ENCODE data around the gene CFAP74.

- TF ChIP-seq GATA2 (IDR thresholded peaks at IDR 0.05; ENCODE audit: low read depth, low read length) (no peak), GATA3 (IDR thresholded peaks at IDR 0.05; ENCODE audit: low read depth, low read length) (no peak)
These were observed 18.0 kb upstream of the CFAP74 start for GRCh38 chr1:2021550-2021949.
